Measurements from ENCODE around the gene TMEM200A. TPM values are rescaled to one million over a fixed set of nuclear protein-coding genes. Genes with fewer than 3 reads are reported as not detected.

Gene TMEM200A
- total RNA-seq, 1 donor, result 137 TPM

DNA sequence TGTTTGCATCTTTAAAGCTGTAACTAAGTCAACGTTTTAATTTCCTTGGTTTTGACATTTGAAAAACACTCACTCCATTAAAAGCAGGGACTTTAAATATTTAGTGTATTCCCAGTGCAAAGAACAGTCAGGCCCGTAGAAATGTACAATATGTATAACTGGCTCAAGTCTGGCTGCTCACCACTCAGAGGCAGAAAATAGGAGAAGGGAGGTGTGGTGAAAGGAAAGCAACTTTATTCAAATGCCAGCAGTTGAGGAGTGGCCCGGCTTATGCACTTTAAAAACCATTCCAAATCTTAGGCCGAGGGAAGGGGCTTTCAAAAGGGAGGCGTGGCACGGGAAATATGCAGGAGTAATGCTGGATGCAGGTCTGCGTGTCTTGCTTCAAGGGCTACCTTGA lies 120.6 kb downstream of the TMEM200A start:
- DNase-seq (ENCODE audit: low read depth), result no peak
- H3K4me3 ChIP-seq (ENCODE audit: low read depth, low read length), result no peak overlapping the region
- TF ChIP-seq, protein P1, sequence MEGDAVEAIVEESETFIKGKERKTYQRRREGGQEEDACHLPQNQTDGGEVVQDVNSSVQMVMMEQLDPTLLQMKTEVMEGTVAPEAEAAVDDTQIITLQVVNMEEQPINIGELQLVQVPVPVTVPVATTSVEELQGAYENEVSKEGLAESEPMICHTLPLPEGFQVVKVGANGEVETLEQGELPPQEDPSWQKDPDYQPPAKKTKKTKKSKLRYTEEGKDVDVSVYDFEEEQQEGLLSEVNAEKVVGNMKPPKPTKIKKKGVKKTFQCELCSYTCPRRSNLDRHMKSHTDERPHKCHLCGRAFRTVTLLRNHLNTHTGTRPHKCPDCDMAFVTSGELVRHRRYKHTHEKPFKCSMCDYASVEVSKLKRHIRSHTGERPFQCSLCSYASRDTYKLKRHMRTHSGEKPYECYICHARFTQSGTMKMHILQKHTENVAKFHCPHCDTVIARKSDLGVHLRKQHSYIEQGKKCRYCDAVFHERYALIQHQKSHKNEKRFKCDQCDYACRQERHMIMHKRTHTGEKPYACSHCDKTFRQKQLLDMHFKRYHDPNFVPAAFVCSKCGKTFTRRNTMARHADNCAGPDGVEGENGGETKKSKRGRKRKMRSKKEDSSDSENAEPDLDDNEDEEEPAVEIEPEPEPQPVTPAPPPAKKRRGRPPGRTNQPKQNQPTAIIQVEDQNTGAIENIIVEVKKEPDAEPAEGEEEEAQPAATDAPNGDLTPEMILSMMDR (IDR thresholded peaks at IDR 0.05; ENCODE audit: insufficient read depth, low read length), result no peak

DNA sequence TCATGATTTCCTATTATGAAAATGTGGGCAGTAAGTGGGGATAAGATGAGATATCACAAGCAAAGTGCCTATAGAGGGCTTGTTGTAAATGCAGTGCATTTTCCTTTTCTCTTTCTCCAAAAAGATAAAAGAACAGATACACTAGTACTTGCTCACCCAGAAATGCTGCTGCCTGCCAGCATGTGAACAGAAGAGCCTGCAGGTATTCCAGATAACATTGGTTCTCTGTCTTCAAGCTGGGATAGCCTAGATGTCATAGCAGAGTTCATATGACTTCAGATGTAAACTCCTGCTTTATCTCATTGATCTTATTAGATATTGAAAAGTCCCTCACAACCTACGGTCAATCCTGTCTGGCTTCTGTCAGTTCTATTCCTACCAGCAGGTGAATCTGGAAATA lies 123.7 kb downstream of the TMEM200A start:
- H3K4me3 ChIP-seq (ENCODE audit: low read depth, low read length), result no peak overlapping the region
- TF ChIP-seq, protein P1 (IDR thresholded peaks at IDR 0.05; ENCODE audit: insufficient read depth, low read length), result no peak
- DNase-seq (ENCODE audit: low read depth), result no peak

Other genes starting within 250 kb of the TMEM200A start
- 9.1 and 33.9 TPM in 2 replicates for gene SAMD3, start 143.1 kb upstream of the TMEM200A start, total RNA-seq (ENCODE audit: low replicate concordance)

All from fibroblast of the aortic adventitia (primary cell).